Keratinocyte (primary cell): ENCODE measurements around the gene KNCN. TPM values are rescaled to one million over a fixed set of nuclear protein-coding genes. Genes with fewer than 3 reads are reported as not detected.
A peak's percentile ranks its signal among the peaks of the same experiment; 100 is the strongest.

Experiments
- DNase-seq: peaks from one replicate; pipeline ENCODE4 v3.0.0-alpha.2; 2011; ENCODE audit warnings: low read depth, missing footprints, low spot score
- FAIRE-seq: peaks from 2 replicates; lab custom pipeline; 2011; peaks lifted over from hg19 to GRCh38; lab: Jason Lieb, UNC
- H2AFZ ChIP-seq: 2 replicates; pipeline ENCODE4 v1.6.0; 2012; ENCODE audit warnings: low read length, control low read depth, inconsistent platforms; ENCODE audit not compliant: control insufficient read depth
- H3K27ac ChIP-seq: 2 replicates; pipeline ENCODE4 v1.5.1; 2011; ENCODE audit warnings: low read length; ENCODE audit not compliant: control insufficient read depth, insufficient read depth
- H3K27me3 ChIP-seq: 3 replicates; pipeline ENCODE4 v1.6.0; 2011; ENCODE audit warnings: low read length; ENCODE audit not compliant: control insufficient read depth, insufficient read depth; ENCODE audit errors: extremely low read depth
- H3K36me3 ChIP-seq, 2 experiments: 2 replicates in 1 of 2; 3 replicates in 1 of 2; pipeline ENCODE4 v1.5.1; 2011; ENCODE audit warnings: low read length in 2 of 2, mild to moderate bottlenecking in 1 of 2; ENCODE audit not compliant: control insufficient read depth in 2 of 2, insufficient read depth in 2 of 2; ENCODE audit errors: extremely low read depth in 1 of 2
- H3K4me1 ChIP-seq: 3 replicates; pipeline ENCODE4 v1.5.1; 2011; ENCODE audit warnings: low read length; ENCODE audit not compliant: control insufficient read depth, insufficient read depth; ENCODE audit errors: extremely low read depth
- H3K4me2 ChIP-seq: 3 replicates; pipeline ENCODE4 v1.6.0; 2011; ENCODE audit warnings: low read depth, low read length; ENCODE audit not compliant: control insufficient read depth, insufficient read depth; ENCODE audit errors: extremely low read depth
- H3K4me3 ChIP-seq, 3 experiments: fragments of 200-600 bp in 1 of 3; sonication (generic) in 1 of 3; 2 replicates in 2 of 3; 3 replicates in 1 of 3; pipeline ENCODE4 v1.5.1; 2011 to 2016; ENCODE audit warnings: low read length in 3 of 3, mild to moderate bottlenecking in 3 of 3, control low read depth in 2 of 3, inconsistent platforms in 1 of 3, low read depth in 1 of 3, mixed read lengths in 1 of 3, mixed run types in 1 of 3, moderate library complexity in 1 of 3; ENCODE audit not compliant: control insufficient read depth in 2 of 3, insufficient read depth in 2 of 3; ENCODE audit errors: extremely low read depth in 1 of 3
- H3K79me2 ChIP-seq: 2 replicates; pipeline ENCODE4 v1.6.0; 2012; ENCODE audit warnings: low read length; ENCODE audit not compliant: control insufficient read depth, insufficient read depth
- H3K9ac ChIP-seq: 3 replicates; pipeline ENCODE4 v1.6.0; 2011; ENCODE audit warnings: low read length; ENCODE audit not compliant: control insufficient read depth, insufficient read depth; ENCODE audit errors: extremely low read depth
- H3K9me1 ChIP-seq: 3 replicates; pipeline ENCODE4 v1.6.0; 2011; ENCODE audit warnings: low read length; ENCODE audit not compliant: control insufficient read depth, insufficient read depth; ENCODE audit errors: extremely low read depth
- H3K9me3 ChIP-seq: 2 replicates; pipeline ENCODE4 v1.5.1; 2012; ENCODE audit warnings: low read depth, low read length; ENCODE audit not compliant: control insufficient read depth
- H4K20me1 ChIP-seq: 3 replicates; pipeline ENCODE4 v1.6.0; 2011; ENCODE audit warnings: low read length; ENCODE audit not compliant: control insufficient read depth, insufficient read depth; ENCODE audit errors: extremely low read depth
- EZH2 ChIP-seq: IDR thresholded peaks from one replicate; pipeline ENCODE4 v1.6.1; 2012; ENCODE audit warnings: inconsistent platforms, mild to moderate bottlenecking, low read length, moderate library complexity
- dilution Hi-C: fragments of 300-500 bp; cut with MboI; formaldehyde crosslinking; loops from one replicate; pipeline ENCODE4 v1.7.0; 2020; ENCODE audit warnings: low sequenced_read_pairs; ENCODE audit not compliant: extremely low pct_ligation_motif_present
- polyA plus RNA-seq, 5 experiments: library from polyadenylated mRNA; depleted of rRNA in 3 of 5; stranded (reverse) in 3 of 5; stranded (forward) in 1 of 5; unstranded in 1 of 5; fragments of >200 nt; gene quantifications; 1 replicate in 1 of 5; 2 replicates in 3 of 5; 3 replicates in 1 of 5; pipeline versions ENCODE4 v1.2.1 to v1.2.3, GENCODE V29; 2011 to 2012; ENCODE audit warnings: missing spikeins in 2 of 5, low read depth in 1 of 5, low replicate concordance in 1 of 5
- TF ChIP-seq, protein P1 (sequence below), 3 experiments: IDR thresholded peaks in 1 of 3; conservative IDR thresholded peaks in 1 of 3; optimal IDR thresholded peaks in 1 of 3; 2 replicates in 2 of 3; 3 replicates in 1 of 3; pipeline versions ENCODE3 to v1.5.1; 2011; ENCODE audit warnings: low read length in 3 of 3, mild to moderate bottlenecking in 3 of 3, moderate library complexity in 2 of 3, control low read depth in 1 of 3, inconsistent platforms in 1 of 3; ENCODE audit not compliant: insufficient read depth in 2 of 3; ENCODE audit errors: extremely low read depth in 1 of 3

KNCN gene
- polyA plus RNA-seq, 1 donor (not counting 4 experiments of a cell fraction or from before 2014, with no cell fraction given): not detected

DNA sequence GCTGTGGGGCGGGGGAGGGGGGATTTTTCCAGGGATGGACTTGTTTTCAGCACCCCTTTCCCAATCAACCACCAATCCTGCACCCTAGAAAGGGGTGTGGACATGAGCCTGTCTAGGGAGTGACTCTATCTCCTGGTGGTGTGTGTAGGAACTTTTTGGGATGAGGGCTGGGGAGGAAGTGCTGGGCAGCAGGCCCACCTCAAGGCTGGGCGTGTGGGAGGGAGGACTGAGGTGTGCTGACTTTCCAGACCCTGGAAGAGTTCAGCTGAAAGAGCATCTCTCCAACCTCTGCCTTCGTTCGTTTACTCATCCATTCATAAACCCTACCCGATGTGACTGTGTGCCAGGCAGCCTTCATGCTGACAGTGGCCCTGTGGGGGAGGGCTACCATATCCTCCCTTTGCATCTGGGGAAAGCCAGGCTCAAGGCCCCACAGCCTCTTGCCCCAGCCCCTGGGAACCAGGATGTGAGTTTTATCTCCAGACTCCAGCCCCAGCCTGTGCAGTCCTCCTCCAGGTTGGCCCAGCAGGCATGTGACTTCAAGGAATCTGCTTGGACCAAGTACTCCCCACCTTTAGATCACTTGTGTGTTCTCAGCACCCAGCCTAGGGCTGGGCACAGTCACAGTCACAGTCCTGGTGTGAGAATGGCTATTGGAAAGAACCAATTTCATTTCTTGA, 6.7 kb downstream of the KNCN start:
- Histone ChIP-seq H3K9me3 (no peaks in the 10 kb centered on the region), H3K79me2 (no peaks in the 10 kb centered on the region), H3K4me3 (no peak overlapping the region), H4K20me1 (no peaks in the 10 kb centered on the region), H3K36me3 (no peaks in the 10 kb centered on the region), H2AFZ (no peak overlapping the region), H3K4me1 (peaks cover 3% of the 10 kb centered on the region), H3K27me3 (peaks cover 44% of the 10 kb centered on the region), H3K4me2 (no peak overlapping the region), H3K27ac (no peak overlapping the region), H3K9me1 (no peaks in the 10 kb centered on the region), H3K9ac (no peak overlapping the region)
- dilution Hi-C loops: no loop called here
- TF ChIP-seq, protein P1, sequence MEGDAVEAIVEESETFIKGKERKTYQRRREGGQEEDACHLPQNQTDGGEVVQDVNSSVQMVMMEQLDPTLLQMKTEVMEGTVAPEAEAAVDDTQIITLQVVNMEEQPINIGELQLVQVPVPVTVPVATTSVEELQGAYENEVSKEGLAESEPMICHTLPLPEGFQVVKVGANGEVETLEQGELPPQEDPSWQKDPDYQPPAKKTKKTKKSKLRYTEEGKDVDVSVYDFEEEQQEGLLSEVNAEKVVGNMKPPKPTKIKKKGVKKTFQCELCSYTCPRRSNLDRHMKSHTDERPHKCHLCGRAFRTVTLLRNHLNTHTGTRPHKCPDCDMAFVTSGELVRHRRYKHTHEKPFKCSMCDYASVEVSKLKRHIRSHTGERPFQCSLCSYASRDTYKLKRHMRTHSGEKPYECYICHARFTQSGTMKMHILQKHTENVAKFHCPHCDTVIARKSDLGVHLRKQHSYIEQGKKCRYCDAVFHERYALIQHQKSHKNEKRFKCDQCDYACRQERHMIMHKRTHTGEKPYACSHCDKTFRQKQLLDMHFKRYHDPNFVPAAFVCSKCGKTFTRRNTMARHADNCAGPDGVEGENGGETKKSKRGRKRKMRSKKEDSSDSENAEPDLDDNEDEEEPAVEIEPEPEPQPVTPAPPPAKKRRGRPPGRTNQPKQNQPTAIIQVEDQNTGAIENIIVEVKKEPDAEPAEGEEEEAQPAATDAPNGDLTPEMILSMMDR (optimal IDR thresholded peaks at IDR 0.05 in 1 of 3, IDR thresholded peaks at IDR 0.05 in 1 of 3, conservative IDR thresholded peaks at IDR 0.05 in 1 of 3; ENCODE audit: extremely low read depth in 1 of 3, insufficient read depth in 2 of 3, low read length in 3 of 3): peak in 1 of 3 experiments; percentile 14
- TF ChIP-seq EZH2: peak; percentile 18
- DNase-seq (no peak), FAIRE-seq (no peak)

DNA sequence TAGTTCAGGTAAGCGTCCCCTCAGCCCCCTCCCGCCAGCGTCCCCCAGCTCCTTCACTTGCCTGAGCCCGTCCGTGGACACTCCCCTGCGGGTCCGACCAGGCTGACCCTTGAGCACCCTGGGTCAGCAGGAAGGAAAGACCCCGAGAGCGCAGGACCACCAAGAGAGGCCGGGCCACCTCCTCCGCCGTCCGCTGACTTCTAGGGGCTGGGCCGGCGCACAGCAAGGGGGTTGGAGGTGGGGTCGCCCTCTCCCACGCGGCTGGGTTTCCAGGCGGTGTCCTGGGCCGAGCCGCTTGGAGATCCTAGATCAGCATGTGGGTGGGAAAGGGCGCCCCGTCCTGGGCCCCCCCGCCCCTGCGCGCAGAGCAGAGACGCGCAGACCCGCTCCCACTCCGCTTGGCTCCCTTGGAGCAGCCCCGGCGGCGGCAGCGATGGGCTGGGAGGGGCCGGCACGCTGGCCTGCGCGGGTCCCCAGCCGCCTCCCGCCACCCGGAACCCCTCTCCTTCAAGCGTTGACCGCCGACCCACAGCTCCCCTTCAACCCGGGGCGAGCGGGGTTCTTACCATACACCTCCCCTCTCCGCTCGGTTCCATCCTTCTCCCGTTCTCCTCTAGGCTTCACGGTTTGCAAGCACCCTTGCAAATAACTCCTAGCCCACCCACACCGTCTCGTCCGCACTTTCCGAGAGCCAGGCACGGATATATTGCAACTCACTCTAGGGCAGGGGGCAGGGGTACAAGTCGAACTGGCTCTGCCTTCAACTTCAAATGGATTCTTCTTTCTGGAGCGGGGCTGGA, 7.5 kb downstream of the KNCN start:
- dilution Hi-C loops: no loop called here
- peaks cover 44% of the 10 kb centered on the region for H3K27me3 ChIP-seq
- H3K4me2 ChIP-seq: no peak overlapping the region
- H2AFZ ChIP-seq: no peak overlapping the region
- FAIRE-seq (no peak), DNase-seq (no peak)
- no peaks in the 10 kb centered on the region for H3K9me1 ChIP-seq
- no peak overlapping the region for H3K9ac ChIP-seq
- H3K79me2 ChIP-seq: no peaks in the 10 kb centered on the region
- no peak overlapping the region for H3K4me3 ChIP-seq
- no peak overlapping the region for H3K27ac ChIP-seq
- H4K20me1 ChIP-seq: no peaks in the 10 kb centered on the region
- TF ChIP-seq, protein P1 (optimal IDR thresholded peaks at IDR 0.05 in 1 of 3, IDR thresholded peaks at IDR 0.05 in 1 of 3, conservative IDR thresholded peaks at IDR 0.05 in 1 of 3; ENCODE audit: extremely low read depth in 1 of 3, insufficient read depth in 2 of 3, low read length in 3 of 3): no peak
- TF ChIP-seq EZH2: peak; percentile 58
- peaks cover 3% of the 10 kb centered on the region for H3K4me1 ChIP-seq
- no peaks in the 10 kb centered on the region for H3K36me3 ChIP-seq
- no peaks in the 10 kb centered on the region for H3K9me3 ChIP-seq
